HEK293 (cell line): ENCODE data around the gene ADCY4.

ENCODE experiments used
- BCL11A ChIP-seq: fragments of 450-650 bp; formaldehyde crosslinking; IDR thresholded peaks from 2 replicates; pipeline ENCODE4 v1.5.1; 2016; ENCODE audit warnings: low read depth, missing biosample characterization, missing genetic modification characterization
- EGR2 ChIP-seq: fragments of 450-650 bp; formaldehyde crosslinking; IDR thresholded peaks from 2 replicates; pipeline ENCODE4 v1.5.1; 2016; ENCODE audit warnings: low read depth, missing biosample characterization, missing genetic modification characterization
- KLF1 ChIP-seq: fragments of 450-650 bp; formaldehyde crosslinking; IDR thresholded peaks from 2 replicates; pipeline ENCODE4 v1.5.1; 2016; ENCODE audit warnings: missing biosample characterization, missing genetic modification characterization
- SP2 ChIP-seq: fragments of 450-650 bp; formaldehyde crosslinking; IDR thresholded peaks from 2 replicates; pipeline ENCODE4 v1.5.1; 2016; ENCODE audit warnings: missing biosample characterization, missing genetic modification characterization
- SP3 ChIP-seq: fragments of 450-650 bp; formaldehyde crosslinking; IDR thresholded peaks from 2 replicates; pipeline ENCODE4 v1.5.1; 2016; ENCODE audit warnings: missing biosample characterization, missing genetic modification characterization
- WT1 ChIP-seq: fragments of 450-650 bp; formaldehyde crosslinking; IDR thresholded peaks from 2 replicates; pipeline ENCODE4 v1.5.1; 2016; ENCODE audit warnings: missing biosample characterization, missing genetic modification characterization
- ZEB2 ChIP-seq: fragments of 450-650 bp; formaldehyde crosslinking; IDR thresholded peaks from 2 replicates; pipeline ENCODE4 v1.5.1; 2016; ENCODE audit warnings: missing biosample characterization, missing genetic modification characterization
- ZNF132 ChIP-seq: fragments of 450-650 bp; formaldehyde crosslinking; IDR thresholded peaks from 2 replicates; pipeline ENCODE4 v1.5.1; 2017; ENCODE audit warnings: missing biosample characterization, missing genetic modification characterization, borderline replicate concordance
- ZNF221 ChIP-seq: fragments of 450-650 bp; formaldehyde crosslinking; IDR thresholded peaks from 2 replicates; pipeline ENCODE4 v1.5.1; 2017; ENCODE audit warnings: missing biosample characterization, missing genetic modification characterization, borderline replicate concordance
- ZNF302 ChIP-seq: fragments of 450-650 bp; formaldehyde crosslinking; IDR thresholded peaks from 2 replicates; pipeline ENCODE4 v1.5.1; 2016; ENCODE audit warnings: missing biosample characterization, missing genetic modification characterization, low read depth
- ZNF311 ChIP-seq: fragments of 450-650 bp; formaldehyde crosslinking; IDR thresholded peaks from 2 replicates; pipeline ENCODE4 v1.5.1; 2017; ENCODE audit warnings: missing biosample characterization, missing genetic modification characterization, borderline replicate concordance
- ZNF324 ChIP-seq: fragments of 450-650 bp; formaldehyde crosslinking; IDR thresholded peaks from 2 replicates; pipeline ENCODE4 v1.5.1; 2016; ENCODE audit warnings: missing biosample characterization, missing genetic modification characterization
- ZNF350 ChIP-seq: fragments of 450-650 bp; formaldehyde crosslinking; IDR thresholded peaks from 2 replicates; pipeline ENCODE4 v1.5.0; 2017; ENCODE audit warnings: missing biosample characterization, mild to moderate bottlenecking, missing genetic modification characterization
- ZNF423 ChIP-seq: fragments of 450-650 bp; formaldehyde crosslinking; IDR thresholded peaks from 2 replicates; pipeline ENCODE4 v1.5.1; 2016; ENCODE audit warnings: missing biosample characterization, missing genetic modification characterization
- ZNF48 ChIP-seq: fragments of 450-650 bp; formaldehyde crosslinking; IDR thresholded peaks from 2 replicates; pipeline ENCODE4 v1.5.1; 2016; ENCODE audit warnings: missing biosample characterization, missing genetic modification characterization
- ZNF558 ChIP-seq: fragments of 450-650 bp; formaldehyde crosslinking; IDR thresholded peaks from 2 replicates; pipeline ENCODE4 v1.5.1; 2016; ENCODE audit warnings: missing biosample characterization, missing genetic modification characterization
- ZNF561 ChIP-seq: fragments of 450-650 bp; IDR thresholded peaks from 2 replicates; pipeline ENCODE4 v1.5.1; 2018; ENCODE audit warnings: missing biosample characterization, missing genetic modification characterization, borderline replicate concordance
- ZNF571 ChIP-seq: fragments of 450-650 bp; formaldehyde crosslinking; IDR thresholded peaks from 2 replicates; pipeline ENCODE4 v1.5.0; 2017; ENCODE audit warnings: missing biosample characterization, missing genetic modification characterization
- ZNF600 ChIP-seq: fragments of 450-650 bp; formaldehyde crosslinking; IDR thresholded peaks from 2 replicates; pipeline ENCODE4 v1.5.1; 2016; ENCODE audit warnings: missing biosample characterization, missing genetic modification characterization
- ZNF610 ChIP-seq: fragments of 450-650 bp; formaldehyde crosslinking; IDR thresholded peaks from 2 replicates; pipeline ENCODE4 v1.5.1; 2016; ENCODE audit warnings: missing biosample characterization, missing genetic modification characterization, borderline replicate concordance
- ZNF785 ChIP-seq: fragments of 450-650 bp; formaldehyde crosslinking; IDR thresholded peaks from 2 replicates; pipeline ENCODE4 v1.5.1; 2016; ENCODE audit warnings: missing biosample characterization, missing genetic modification characterization
- ZNF792 ChIP-seq: fragments of 450-650 bp; formaldehyde crosslinking; IDR thresholded peaks from 2 replicates; pipeline ENCODE4 v1.5.1; 2016; ENCODE audit warnings: missing biosample characterization, missing genetic modification characterization
- ZNF830 ChIP-seq: fragments of 450-650 bp; IDR thresholded peaks from 2 replicates; pipeline ENCODE4 v1.5.0; 2018; ENCODE audit warnings: missing biosample characterization, missing genetic modification characterization, low read depth, mild to moderate bottlenecking, moderate library complexity
- TF ChIP-seq, protein P1 (sequence below): fragments of 450-650 bp; formaldehyde crosslinking; IDR thresholded peaks from 2 replicates; pipeline ENCODE4 v1.5.1; 2016; ENCODE audit warnings: missing biosample characterization, missing genetic modification characterization, borderline replicate concordance
- TF ChIP-seq, protein P2 (sequence below): fragments of 450-650 bp; formaldehyde crosslinking; IDR thresholded peaks from 2 replicates; pipeline ENCODE4 v1.5.1; 2017; ENCODE audit warnings: missing biosample characterization, missing genetic modification characterization
- TF ChIP-seq, protein P3 (sequence below): fragments of 450-650 bp; IDR thresholded peaks from 2 replicates; pipeline ENCODE4 v1.5.1; 2018; ENCODE audit warnings: missing biosample characterization, mild to moderate bottlenecking, missing genetic modification characterization
- TF ChIP-seq, protein P4 (sequence below): fragments of 450-650 bp; formaldehyde crosslinking; IDR thresholded peaks from 2 replicates; pipeline ENCODE4 v1.5.1; 2017; ENCODE audit warnings: missing biosample characterization, missing genetic modification characterization
- TF ChIP-seq, protein P5 (sequence below): fragments of 450-650 bp; formaldehyde crosslinking; IDR thresholded peaks from 2 replicates; pipeline ENCODE4 v1.5.1; 2016; ENCODE audit warnings: missing biosample characterization, missing genetic modification characterization

The ADCY4 gene

DNA sequence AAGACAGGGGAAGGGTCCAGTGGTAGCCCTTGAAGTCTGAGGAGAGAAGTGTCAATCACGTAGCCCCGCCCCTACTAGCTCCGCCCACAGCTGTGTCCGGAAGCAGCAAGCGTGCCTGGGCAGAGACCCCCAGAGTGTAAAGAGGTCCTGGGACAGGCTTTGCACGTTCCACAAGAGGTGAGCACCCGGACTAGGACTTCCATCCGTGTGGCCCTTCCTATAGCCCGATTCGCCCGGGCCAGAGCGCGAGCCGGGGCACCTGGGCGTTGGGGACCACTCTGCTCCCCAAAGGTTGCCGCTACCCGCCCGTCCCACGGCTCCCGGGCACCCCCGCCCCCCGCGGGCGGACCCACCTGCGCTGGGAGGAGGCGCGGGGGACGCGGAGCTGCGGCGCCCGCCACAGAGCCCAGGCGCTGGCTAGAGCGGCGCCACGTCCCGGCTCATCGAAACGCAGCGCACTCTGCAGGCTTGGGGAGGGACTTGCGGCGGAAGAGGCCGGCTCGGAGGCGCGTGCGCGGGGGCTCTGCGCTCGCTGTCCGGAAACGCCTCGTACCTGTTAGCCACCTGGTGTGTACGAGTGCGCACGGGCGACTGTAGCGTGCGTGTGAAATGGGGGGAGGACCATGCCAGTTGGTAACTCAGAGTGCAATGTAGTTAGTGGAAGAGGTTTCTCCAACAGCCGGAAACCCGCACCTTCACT, 63.6 kb downstream of the ADCY4 start, which contains the start of gene RABGGTA (continued):
- TF ChIP-seq, protein P1, sequence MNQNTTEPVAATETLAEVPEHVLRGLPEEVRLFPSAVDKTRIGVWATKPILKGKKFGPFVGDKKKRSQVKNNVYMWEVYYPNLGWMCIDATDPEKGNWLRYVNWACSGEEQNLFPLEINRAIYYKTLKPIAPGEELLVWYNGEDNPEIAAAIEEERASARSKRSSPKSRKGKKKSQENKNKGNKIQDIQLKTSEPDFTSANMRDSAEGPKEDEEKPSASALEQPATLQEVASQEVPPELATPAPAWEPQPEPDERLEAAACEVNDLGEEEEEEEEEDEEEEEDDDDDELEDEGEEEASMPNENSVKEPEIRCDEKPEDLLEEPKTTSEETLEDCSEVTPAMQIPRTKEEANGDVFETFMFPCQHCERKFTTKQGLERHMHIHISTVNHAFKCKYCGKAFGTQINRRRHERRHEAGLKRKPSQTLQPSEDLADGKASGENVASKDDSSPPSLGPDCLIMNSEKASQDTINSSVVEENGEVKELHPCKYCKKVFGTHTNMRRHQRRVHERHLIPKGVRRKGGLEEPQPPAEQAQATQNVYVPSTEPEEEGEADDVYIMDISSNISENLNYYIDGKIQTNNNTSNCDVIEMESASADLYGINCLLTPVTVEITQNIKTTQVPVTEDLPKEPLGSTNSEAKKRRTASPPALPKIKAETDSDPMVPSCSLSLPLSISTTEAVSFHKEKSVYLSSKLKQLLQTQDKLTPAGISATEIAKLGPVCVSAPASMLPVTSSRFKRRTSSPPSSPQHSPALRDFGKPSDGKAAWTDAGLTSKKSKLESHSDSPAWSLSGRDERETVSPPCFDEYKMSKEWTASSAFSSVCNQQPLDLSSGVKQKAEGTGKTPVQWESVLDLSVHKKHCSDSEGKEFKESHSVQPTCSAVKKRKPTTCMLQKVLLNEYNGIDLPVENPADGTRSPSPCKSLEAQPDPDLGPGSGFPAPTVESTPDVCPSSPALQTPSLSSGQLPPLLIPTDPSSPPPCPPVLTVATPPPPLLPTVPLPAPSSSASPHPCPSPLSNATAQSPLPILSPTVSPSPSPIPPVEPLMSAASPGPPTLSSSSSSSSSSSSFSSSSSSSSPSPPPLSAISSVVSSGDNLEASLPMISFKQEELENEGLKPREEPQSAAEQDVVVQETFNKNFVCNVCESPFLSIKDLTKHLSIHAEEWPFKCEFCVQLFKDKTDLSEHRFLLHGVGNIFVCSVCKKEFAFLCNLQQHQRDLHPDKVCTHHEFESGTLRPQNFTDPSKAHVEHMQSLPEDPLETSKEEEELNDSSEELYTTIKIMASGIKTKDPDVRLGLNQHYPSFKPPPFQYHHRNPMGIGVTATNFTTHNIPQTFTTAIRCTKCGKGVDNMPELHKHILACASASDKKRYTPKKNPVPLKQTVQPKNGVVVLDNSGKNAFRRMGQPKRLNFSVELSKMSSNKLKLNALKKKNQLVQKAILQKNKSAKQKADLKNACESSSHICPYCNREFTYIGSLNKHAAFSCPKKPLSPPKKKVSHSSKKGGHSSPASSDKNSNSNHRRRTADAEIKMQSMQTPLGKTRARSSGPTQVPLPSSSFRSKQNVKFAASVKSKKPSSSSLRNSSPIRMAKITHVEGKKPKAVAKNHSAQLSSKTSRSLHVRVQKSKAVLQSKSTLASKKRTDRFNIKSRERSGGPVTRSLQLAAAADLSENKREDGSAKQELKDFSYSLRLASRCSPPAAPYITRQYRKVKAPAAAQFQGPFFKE (tag by site-specific recombination) = no peak
- TF ChIP-seq ZNF302 (tag by site-specific recombination) = no peak
- TF ChIP-seq, protein P2, sequence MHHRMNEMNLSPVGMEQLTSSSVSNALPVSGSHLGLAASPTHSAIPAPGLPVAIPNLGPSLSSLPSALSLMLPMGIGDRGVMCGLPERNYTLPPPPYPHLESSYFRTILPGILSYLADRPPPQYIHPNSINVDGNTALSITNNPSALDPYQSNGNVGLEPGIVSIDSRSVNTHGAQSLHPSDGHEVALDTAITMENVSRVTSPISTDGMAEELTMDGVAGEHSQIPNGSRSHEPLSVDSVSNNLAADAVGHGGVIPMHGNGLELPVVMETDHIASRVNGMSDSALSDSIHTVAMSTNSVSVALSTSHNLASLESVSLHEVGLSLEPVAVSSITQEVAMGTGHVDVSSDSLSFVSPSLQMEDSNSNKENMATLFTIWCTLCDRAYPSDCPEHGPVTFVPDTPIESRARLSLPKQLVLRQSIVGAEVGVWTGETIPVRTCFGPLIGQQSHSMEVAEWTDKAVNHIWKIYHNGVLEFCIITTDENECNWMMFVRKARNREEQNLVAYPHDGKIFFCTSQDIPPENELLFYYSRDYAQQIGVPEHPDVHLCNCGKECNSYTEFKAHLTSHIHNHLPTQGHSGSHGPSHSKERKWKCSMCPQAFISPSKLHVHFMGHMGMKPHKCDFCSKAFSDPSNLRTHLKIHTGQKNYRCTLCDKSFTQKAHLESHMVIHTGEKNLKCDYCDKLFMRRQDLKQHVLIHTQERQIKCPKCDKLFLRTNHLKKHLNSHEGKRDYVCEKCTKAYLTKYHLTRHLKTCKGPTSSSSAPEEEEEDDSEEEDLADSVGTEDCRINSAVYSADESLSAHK = no peak
- no peak; the same call in 1 of the 2 replicates for TF ChIP-seq ZNF561 (tag by site-specific recombination)
- no peak for TF ChIP-seq ZNF221 (tag by site-specific recombination)
- TF ChIP-seq ZNF350 (tag by site-specific recombination) = no peak
- TF ChIP-seq EGR2 = peak; percentile 54; the same call in 1 of the 2 replicates
- TF ChIP-seq ZNF830 (tag by site-specific recombination) = no peak
- no peak for TF ChIP-seq ZNF132 (tag by site-specific recombination)
- TF ChIP-seq WT1 (tag by site-specific recombination) = no peak
- TF ChIP-seq BCL11A = no peak
- TF ChIP-seq ZEB2 = peak; percentile 93
- TF ChIP-seq ZNF423 (tag by site-specific recombination) = peak; percentile 21; the same call in 1 of the 2 replicates
- no peak for TF ChIP-seq ZNF311 (tag by site-specific recombination)
- TF ChIP-seq, protein P3, sequence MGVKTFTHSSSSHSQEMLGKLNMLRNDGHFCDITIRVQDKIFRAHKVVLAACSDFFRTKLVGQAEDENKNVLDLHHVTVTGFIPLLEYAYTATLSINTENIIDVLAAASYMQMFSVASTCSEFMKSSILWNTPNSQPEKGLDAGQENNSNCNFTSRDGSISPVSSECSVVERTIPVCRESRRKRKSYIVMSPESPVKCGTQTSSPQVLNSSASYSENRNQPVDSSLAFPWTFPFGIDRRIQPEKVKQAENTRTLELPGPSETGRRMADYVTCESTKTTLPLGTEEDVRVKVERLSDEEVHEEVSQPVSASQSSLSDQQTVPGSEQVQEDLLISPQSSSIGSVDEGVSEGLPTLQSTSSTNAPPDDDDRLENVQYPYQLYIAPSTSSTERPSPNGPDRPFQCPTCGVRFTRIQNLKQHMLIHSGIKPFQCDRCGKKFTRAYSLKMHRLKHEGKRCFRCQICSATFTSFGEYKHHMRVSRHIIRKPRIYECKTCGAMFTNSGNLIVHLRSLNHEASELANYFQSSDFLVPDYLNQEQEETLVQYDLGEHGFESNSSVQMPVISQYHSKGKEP (tag by site-specific recombination) = no peak
- TF ChIP-seq, protein P4, sequence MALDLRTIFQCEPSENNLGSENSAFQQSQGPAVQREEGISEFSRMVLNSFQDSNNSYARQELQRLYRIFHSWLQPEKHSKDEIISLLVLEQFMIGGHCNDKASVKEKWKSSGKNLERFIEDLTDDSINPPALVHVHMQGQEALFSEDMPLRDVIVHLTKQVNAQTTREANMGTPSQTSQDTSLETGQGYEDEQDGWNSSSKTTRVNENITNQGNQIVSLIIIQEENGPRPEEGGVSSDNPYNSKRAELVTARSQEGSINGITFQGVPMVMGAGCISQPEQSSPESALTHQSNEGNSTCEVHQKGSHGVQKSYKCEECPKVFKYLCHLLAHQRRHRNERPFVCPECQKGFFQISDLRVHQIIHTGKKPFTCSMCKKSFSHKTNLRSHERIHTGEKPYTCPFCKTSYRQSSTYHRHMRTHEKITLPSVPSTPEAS = no peak
- peak; percentile 86 for TF ChIP-seq SP3
- no peak for TF ChIP-seq ZNF558
- 0 out of 2 replicates have a peak, but pooled peaks have one; percentile 22 for TF ChIP-seq ZNF324 (tag by site-specific recombination)
- TF ChIP-seq KLF1 (tag by site-specific recombination) = peak; percentile 44; the same call in 1 of the 2 replicates
- TF ChIP-seq ZNF792 (tag by site-specific recombination) = no peak
- no peak for TF ChIP-seq ZNF571 (tag by site-specific recombination)
- TF ChIP-seq ZNF610 (tag by site-specific recombination) = no peak
- no peak for TF ChIP-seq ZNF48 (tag by site-specific recombination)
- no peak; the same call in 1 of the 2 replicates for TF ChIP-seq ZNF785 (tag by site-specific recombination)
- peak; percentile 70 for TF ChIP-seq SP2 (tag by site-specific recombination)
- peak; percentile 35; the same call in 1 of the 2 replicates for TF ChIP-seq ZNF600 (tag by site-specific recombination)
- TF ChIP-seq, protein P5, sequence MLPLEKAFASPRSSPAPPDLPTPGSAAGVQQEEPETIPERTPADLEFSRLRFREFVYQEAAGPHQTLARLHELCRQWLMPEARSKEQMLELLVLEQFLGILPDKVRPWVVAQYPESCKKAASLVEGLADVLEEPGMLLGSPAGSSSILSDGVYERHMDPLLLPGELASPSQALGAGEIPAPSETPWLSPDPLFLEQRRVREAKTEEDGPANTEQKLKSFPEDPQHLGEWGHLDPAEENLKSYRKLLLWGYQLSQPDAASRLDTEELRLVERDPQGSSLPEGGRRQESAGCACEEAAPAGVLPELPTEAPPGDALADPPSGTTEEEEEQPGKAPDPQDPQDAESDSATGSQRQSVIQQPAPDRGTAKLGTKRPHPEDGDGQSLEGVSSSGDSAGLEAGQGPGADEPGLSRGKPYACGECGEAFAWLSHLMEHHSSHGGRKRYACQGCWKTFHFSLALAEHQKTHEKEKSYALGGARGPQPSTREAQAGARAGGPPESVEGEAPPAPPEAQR (tag by site-specific recombination) = no peak
